Stimulated activated CD8-positive, alpha-beta memory T cell treated with anti-CD3 and anti-CD28 coated beads, Interleukin-12 subunit alpha, Interleukin-12 subunit beta, amount 100 ng/mL, for 1 hour (primary cell): Measurements from ENCODE around the gene SDK1.
"Not testable (repeated sequence)": the region's sequence is repeated elsewhere in the genome, so short reads cannot be mapped to it uniquely, and the experiment has no call there.

Source experiments
- DNase-seq: peaks from one replicate; pipeline ENCODE4 v3.0.0-alpha.2; 2020; ENCODE audit warnings: low read depth

Gene SDK1

GRCh38 chr7:4273566-4274230, 972.6 kb downstream of the SDK1 start:
- no peak for DNase-seq

- DNase-seq: no peak
These were observed 973.2 kb downstream of the SDK1 start for GRCh38 chr7:4274286-4274685.

- DNase-seq: no peak
These were observed 976.9 kb downstream of the SDK1 start for GRCh38 chr7:4277936-4278335.

GRCh38 chr7:4279216-4279615, 978.2 kb downstream of the SDK1 start:
- DNase-seq: no peak

GRCh38 chr7:4281231-4281993, 980.4 kb downstream of the SDK1 start:
- no peak for DNase-seq

GRCh38 chr7:4282434-4283223, 981.6 kb downstream of the SDK1 start:
- DNase-seq: no peak

- DNase-seq: no peak
These were observed 985.3 kb downstream of the SDK1 start for GRCh38 chr7:4286351-4286750.

GRCh38 chr7:4288791-4289394, 987.8 kb downstream of the SDK1 start:
- no peak for DNase-seq

- DNase-seq: no peak
These were observed 996.3 kb downstream of the SDK1 start for GRCh38 chr7:4297165-4297917.

- no peak for DNase-seq
These were observed 996.8 kb downstream of the SDK1 start for GRCh38 chr7:4297918-4298219.

GRCh38 chr7:4299431-4299830, 998.4 kb downstream of the SDK1 start:
- no peak for DNase-seq

- no peak for DNase-seq
These were observed 1001.3 kb downstream of the SDK1 start for GRCh38 chr7:4302203-4302905.

- no peak for DNase-seq
These were observed 1006.5 kb downstream of the SDK1 start for GRCh38 chr7:4307316-4308204.

- no peak for DNase-seq
These were observed 1007.1 kb downstream of the SDK1 start for GRCh38 chr7:4308205-4308590.

- DNase-seq: not testable (repeated sequence)
These were observed 1012.9 kb downstream of the SDK1 start for GRCh38 chr7:4313911-4314310.

- not testable (repeated sequence) for DNase-seq
These were observed 1013.3 kb downstream of the SDK1 start for GRCh38 chr7:4314316-4314715.
